ENCODE results near the gene C17orf113.
A peak's percentile ranks its signal among the peaks of the same experiment; 100 is the strongest.

C17orf113 gene

DNA sequence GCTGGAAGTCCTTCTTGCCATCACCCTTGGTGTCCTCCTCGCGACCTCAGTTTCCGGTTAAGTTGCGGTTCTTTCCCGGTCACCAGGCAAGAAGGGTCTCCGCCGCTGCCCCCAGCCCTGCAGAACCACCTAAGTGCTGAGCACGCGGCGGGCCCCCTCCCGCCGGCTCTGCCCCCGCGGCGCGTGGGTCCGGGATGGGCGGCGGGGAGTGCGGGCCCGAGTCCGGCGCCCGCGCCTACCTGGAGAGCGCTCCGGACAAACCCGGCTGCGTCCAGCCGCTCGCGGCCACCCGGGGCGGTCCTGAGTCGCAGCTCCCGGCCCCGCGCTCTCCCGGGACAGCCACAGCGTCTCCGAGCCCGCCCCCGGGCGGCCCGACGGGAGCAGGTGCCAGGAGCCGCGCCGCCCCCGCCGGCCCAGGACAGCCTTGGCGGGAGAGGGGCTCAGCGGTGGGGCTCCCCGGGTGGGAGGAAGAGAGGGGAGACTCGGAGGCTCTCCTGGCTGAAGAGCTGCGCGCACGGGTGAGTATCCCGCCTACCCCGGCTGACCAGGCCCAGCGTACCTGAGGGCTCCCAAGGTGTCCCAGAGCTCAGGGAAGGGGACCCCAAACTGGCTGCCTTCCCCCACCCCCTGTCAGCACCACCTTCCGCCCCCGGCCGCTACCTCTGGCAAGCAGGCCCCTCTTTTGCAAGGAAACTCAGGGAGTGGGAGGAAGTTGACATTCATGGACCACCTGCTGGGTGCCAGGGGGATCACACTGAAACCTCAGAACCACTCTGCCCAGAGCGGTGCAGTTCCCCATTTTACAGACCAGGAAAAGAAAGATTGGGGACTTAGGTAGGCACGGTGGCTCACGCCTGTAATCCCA is 22.2 kb upstream of the C17orf113 start:
- no peak for DNase-seq (ENCODE audit: low read depth)

DNA sequence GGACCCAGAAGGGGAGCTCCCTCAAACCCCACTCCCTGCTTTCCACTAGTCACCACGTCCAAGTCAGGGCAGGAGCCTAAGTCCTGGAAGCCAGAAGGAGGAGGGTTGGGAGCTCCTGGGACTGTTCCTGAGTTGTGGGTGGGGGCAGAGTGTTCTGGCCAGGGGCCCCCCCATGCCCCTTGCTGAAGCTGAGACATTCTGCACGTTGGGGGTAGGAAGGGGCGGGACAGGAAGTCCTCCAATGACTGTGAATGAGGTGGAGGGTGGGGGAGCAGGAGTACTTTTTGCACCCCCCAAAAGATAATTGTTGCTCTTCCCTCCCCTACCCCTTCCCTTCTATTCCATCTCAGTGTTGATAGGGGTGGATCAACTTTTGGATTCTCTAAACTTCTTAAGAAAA is 21.4 kb upstream of the C17orf113 start:
- no peak for DNase-seq (ENCODE audit: low read depth)

DNA sequence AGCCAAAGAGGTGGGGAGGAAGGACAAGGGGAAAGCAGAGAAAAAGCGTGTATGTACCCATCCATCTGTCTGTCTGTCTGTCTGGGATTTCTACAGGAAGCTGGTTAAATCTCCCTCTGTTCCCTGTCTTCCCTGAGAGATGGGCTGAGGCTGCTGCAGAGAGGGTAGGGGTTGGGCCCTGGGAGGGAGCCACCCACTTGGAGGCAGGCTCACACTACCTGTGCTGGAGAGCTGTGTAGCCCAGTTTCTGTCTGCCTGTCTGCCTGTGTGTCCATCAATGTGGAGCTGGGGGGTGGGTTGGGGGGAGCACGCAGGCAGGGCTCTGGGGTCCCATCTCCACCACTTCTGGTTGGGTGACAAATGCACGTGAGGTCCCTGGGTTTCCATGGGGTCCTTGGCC is 18.6 kb upstream of the C17orf113 start:
- DNase-seq (ENCODE audit: low read depth): no peak

DNA sequence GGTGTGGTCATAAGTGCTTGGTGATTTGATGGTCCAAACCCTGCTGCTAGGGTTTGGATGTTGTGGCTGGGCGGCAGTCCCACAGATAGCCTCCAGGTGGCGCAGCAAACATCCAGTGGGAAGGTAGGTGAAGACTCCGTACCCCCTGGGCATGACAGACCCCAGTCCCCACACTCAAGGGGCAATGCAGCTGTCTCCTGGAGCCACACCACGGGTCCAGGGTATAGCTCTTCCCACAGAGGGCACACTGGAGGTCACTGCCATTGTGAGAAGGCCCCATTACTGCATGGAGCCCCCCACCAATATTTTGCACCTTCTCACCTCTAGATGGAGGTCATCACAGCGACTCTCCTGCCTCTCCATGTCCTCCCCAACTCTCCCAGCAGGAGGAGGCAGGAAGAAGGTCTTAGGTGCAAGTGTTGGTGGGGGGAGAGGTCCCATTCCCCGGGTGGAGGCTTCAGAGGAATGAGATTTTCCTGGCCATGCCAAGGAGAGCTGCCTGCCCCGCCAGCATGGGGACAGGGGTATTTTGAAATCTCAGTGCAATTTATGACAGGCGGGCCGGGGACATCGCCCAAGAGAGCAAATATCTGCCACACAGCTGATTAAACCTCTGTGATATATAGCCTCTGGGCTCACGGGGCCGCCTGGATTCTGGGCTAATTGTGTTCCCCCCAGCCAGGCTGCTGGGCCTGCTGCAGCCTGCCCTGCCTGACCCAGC is 17.1 kb upstream of the C17orf113 start:
- peak; percentile 6 for DNase-seq (ENCODE audit: low read depth)

DNA sequence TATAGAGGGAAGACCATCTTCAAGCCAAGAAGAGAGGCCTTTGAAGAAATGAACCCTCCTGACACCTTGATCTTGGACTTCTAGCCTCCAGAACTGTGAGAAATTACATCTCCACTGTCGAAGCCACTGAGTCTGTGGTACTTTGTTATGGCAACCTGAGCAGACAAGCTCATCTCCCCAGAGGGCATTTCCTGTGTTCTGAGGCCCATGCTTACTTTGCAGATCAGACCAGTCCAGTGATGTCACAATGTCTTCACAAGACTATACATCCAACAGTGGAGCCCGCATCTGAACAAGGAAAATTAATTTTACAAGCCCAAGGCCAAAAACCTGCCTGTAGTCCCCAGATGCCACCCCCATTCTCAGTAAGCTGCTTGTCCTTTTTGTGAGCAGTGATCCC is 14.8 kb upstream of the C17orf113 start:
- DNase-seq (ENCODE audit: low read depth): no peak

DNA sequence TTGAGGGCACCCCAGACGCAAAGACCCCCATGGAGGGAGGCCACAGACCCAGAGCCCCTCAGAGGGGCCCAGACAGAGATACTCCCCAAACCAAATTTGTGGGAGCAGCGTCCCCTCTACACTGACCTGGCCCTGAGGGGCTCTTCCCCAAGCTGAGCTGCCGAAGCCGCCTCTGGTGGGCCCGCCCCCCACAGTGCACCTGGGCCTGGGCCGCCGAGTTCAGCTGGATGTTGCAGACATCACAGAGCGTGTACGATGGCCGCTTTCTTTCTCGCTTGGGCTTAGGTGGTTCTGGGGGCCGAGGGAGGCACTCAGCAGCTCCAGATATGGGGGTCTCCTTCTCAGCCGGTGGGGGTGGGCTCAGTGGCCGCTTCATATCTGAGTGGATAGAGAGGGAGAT is 12.3 kb upstream of the C17orf113 start:
- DNase-seq (ENCODE audit: low read depth): no peak

DNA sequence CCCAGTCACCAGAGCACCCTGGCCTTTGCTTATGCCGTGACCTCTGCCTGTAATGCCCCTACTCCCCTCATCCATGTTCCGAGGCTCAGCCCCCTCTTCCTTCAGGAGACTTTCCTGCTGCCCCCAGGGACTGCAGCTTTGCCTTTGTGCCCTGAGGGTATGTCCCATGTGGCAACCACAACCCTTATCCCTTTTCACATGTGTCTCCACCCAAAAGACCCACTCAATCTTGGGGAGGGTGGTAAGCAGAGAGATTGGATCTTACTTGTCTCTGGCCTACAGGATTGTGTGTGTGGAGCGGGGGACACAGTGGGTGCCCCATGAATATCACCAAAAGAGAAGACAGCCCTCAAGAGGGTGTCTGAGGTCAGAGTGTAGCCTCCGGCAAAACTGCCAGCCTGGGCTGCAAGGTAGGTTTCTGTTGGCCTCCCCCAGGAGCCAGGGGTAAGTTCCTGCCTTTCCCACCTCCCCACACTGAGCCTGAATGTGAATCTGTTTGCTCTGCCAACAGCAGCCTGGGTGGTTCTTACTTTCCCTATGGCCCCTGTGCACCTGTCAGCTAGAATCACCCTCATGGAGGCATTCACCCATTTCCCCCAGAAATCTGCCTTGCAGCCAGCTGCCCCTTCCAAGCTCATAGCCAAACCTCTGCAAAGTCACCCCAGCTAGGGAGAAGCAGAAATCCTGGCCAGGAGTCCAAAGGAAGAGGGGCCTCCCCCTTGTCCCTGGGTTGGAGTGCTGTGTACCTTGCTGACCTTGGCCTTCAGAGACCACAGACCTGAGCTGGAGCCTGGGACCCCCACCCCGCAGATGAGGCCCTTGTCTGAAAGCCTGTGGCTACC is 11.5 kb upstream of the C17orf113 start:
- DNase-seq (ENCODE audit: low read depth): no peak

DNA sequence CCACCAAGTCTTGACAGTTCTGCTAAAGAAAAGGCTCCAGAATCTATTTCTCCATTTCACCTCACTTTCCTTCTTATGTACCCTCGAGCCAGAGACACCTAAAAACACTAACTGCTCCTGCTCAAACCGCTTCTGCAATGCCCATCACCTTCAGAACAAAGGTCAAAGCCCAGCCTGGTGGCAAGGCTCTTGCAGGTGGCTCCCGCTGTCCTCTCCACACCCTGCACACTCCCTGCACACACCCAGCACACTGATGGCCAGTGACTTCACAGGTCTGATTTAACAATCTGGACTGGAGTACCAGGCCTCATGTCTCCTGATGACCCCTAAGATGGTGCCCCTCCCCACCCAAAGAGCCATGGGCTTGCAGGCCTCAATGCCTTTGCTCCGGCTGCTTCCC is 9.8 kb upstream of the C17orf113 start:
- no peak for DNase-seq (ENCODE audit: low read depth)

DNA sequence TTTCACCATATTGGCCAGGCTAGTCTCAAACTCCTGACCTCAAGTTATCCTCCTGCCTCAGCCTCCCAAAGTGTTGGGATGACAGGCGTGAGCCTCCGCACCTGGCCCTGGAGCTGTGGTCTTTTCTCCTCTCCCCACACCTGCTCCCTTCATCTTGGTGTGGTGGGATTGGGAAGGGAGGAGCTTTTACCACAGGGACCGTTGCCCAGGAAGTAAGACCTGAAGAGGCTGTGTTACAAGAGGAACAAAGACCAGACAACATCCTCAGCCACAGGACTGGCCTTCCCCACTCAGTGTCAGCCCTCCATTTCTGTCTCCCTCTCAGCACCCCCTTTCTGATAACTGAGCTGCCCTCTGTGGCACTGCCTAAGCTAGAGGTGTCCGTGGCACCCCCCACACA is 9.4 kb upstream of the C17orf113 start:
- no peak for DNase-seq (ENCODE audit: low read depth)

DNA sequence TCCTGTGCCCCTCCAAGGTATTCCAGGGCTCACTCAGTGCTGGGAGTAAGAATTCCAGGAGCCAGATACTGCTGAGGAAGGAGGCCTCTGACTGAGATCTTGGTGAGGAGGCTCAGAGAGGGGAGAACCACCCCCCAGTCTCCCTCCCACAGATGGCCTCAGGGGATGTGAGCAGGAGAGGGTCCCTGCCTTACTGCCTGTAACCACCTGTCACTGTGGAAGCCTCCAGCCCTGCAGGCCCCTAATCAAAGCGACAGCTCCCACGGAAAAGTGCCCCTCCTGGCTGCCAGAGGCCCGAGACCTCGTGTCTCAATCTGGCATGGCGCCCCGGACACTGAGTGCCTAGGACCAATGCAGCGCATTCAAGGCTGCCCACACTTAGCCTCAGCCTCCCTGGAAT is 7.7 kb upstream of the C17orf113 start:
- DNase-seq (ENCODE audit: low read depth): no peak

DNA sequence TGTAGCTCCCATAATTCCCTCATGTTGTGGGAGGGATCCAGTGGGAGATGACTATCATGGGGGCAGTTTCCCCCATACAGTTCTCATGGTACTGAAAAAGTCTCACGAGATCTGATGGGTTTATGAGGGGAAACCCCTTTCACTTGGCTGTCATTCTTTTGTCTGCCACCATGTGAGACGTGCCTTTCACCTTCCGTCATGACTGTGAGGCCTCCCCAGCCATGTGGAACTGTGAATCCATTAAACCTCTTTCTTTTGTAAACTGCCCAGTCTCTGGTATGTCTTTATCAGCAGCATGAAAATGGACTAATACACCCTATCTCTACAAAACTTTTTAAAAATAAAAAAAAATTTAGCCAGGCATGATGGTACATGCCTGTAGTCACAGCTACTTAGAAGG is 6.2 kb upstream of the C17orf113 start:
- no peak for DNase-seq (ENCODE audit: low read depth)

DNA sequence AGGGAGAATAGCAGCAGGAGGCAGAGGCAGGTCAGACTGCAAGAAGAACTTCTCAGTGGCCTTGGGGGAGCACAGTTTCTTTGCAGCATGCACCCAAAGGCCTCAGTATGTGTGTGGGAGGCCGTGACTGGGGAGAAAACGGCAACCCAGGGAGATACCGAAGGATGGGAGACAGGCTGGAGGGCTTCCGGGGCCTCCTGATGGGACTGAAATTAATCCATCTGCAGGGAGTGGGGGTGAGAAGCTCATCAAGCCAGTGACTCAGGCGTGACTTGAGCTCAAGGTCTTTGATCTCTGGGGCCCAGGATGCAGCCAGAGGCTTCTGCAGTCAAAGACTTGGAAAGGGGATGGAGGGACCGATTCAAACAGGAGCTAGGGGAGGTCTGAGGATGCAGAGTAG is 5.1 kb upstream of the C17orf113 start:
- no peak for DNase-seq (ENCODE audit: low read depth)

DNA sequence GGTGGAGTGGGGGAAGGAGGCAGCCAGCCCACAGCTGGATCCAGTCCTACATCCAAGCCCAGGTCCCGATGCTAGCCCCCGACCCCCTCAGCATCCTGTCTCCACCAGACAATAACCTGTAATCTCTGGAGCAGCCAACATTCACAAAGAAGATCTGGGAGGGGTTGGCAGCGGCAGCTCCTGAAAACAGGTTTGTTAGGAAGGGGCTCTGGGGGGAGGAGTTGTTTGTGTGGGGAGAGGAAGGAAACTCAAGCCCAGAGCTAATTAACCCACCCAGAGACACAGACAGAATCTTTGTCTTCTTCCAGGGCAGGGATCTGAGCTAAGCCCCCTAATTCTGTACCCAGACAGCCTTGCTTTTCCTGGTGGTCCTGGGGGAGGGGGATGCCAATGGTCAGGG is 4.6 kb upstream of the C17orf113 start:
- no peak for DNase-seq (ENCODE audit: low read depth)

DNA sequence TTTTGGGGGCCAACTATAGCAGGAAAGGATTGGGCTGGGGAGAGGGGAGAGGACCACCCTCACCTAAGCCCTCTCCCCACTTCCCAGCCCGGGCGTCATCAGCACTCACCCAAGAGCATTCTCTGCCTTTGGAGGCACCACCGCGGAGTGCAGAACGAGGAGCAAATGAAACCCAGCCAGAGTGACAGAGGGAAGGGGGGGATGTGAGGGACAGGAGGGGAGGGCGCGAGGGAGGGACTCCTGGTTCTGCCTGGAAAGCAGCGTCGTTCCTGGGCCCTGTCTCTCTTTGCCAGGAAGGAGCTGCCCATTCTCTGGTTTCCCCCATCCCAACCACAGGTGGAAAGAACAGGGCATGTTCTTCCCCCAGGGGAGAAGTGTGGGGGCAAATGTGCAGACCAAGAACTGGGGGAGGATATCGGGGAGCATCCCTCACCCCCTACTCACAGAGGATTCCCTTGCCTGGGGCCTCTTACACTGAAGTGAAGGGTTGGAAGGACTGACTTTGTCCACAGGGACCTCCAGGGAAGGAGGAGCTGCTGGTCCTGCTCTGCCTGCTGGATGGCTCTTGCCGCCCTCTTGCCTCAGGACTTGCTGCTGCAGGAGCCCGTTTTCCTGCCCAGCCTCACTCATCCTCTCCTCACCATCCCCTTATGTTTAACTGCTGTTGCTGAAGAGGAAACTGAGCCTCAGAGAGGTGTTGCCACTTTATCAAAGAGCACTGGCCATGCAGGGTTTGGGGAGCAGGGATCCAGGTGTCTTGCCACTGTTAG is 3.5 kb upstream of the C17orf113 start:
- DNase-seq (ENCODE audit: low read depth): no peak

DNA sequence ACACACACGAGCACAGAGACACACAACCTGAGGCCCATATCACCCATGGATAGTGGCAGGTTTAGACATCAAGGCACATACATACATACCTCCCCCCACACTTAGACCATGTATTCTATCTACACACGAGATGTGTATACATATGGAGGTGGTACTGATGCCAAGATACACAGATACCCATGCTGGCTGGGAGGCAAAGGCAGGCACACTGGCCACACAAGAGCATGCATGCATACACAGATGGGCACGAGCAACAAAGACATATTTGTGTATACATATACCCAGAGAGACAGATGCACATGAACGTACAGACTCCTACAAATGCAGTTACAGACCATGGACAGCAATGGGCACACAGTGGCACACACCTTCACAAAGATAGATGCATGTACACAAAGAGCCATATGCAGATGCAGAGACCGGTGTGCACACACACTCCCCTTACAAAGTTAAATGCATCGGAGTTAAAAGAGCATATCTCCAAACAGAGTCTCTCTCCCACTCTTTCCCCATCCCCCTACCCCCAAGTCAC is 2.0 kb upstream of the C17orf113 start:
- no peak for DNase-seq (ENCODE audit: low read depth)

DNA sequence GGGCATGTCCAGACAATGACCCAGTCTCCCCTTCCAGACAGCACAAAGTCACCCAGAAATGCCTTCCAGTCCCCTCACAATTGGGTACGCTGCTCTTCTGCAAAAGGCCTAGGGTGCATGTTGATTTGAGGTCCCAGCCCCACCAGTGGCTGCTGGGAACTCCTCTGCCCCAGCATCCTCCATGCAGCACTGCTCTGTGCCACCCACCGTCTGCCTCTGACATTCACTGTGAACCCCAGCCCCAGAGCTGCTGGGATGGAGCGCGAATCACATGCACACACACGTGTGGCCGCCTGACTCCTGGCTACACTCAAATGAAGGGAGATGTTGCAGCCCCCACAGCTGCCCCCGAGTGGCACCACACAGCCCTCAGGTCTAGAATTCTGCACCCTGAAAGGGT is 1.2 kb upstream of the C17orf113 start:
- DNase-seq (ENCODE audit: low read depth): no peak

DNA sequence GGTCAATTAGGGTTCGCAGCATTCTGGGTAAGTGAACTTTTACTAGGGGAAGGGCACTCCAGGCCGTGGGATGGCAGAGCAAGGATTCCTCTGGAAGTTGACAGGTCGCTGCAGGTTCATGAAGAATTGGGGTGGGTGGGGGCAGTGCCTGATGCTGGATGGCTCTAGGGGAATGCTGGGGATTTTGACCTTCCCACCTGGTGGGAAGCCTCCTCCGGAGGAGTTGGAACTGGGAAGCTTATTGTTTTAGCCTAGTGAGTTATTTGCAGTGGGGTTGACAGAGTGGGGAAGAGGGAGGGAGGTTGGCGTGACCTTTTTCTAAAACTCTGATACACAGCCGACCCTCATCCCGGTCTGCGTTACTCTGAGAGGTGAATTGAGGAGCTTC is 606 bp upstream of the C17orf113 start:
- no peak for DNase-seq (ENCODE audit: low read depth)

DNA sequence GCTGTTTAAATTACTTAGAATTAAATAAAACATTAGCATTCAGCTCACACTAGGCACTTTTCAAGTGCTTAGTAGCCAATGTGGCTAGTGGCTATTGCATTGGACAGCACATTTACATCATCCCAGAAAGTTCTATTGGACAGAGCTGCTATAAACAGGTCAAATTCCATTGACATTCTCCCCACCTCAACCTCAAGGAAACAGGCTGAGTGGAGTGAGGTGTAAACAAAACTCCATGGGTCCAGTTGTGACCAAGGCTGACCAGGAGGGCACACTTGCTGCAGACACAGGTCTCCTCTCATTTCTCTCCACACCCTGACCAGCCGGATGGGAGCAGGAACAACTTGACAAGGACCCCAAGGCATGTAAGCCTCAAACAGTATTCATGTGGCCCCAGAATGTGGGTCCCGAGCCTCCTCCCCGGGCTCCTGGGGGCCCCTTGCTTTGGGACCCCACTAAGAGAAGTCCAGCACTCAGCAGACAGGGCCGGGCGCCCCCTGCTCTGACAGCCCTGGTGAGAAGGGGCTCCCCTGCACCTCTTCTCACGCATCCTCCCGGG is 488 bp downstream of the C17orf113 start:
- DNase-seq (ENCODE audit: low read depth): no peak

DNA sequence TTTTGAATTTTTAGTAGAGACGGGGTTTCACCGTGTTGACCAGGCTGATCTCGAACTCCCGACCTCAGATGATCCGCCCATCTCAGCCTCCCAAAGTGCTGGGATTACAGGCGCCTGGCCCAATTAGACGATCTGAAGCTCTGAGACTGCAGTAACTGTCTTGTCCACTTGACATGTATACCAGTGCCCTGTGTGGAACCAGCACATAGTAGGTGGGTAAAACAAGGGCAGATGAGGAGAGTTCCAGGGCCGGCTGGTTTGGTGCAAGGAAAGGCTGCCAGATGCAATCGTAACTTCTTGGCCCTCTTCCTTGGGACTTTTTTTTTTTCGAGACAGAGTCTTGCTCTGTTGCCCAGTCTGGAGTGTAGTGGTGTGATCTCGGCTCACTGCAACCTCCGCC is 3.1 kb downstream of the C17orf113 start:
- no peak for DNase-seq (ENCODE audit: low read depth)

DNA sequence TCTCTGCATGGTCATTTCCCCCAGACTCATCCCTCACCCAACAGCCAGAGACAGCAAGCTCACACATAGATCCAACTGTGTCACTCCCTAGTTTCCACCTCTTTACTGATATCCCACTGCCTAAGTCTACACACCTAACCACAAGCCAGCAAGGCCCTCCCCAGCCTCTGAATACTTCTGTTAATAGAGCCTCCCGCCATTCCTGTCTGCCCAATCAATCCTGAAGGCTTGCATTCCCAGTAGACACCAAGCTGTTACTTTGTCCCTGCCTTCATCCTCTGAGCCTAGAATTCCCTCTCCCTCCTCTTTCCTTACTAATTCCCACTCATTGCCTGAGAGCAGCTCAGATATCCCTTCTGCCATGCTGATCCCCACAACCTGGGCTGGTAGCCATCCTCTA is 4.7 kb downstream of the C17orf113 start:
- no peak for DNase-seq (ENCODE audit: low read depth)

DNA sequence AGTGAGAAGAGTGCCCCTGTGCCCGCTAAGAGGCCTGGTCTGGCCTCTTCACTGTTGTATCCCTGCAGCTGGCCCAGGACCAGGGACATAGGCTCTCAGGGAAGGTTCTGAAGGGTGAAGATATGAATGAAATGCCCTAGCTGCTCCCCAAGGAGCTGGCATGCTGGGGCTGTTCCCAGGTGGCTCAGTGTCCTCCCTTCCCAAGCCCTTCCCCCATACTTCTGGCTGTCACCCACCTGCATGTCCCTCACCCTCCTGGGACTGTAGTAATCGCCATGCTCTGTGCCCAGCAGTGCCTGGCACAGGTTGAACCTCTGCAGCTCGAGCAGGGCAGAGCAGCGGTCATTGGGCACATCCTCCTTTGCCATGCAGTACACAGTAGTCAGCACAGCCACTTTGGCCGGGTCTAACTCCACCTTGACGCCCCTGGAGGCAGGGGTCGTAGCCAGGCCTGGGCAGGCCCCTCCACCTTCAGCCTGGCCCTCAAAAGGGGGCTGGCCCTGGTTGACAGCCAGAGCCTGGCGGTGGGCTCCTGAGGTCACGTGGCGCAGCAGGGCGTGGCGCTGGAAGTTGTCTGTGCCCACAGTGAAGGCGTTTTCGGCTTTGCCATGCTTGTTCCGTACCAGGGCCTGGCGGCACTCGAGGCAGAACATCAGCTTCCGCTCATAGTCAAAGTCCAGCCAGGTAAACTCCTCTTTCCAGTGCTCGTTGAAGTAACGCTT is 7.6 kb downstream of the C17orf113 start:
- no peak for DNase-seq (ENCODE audit: low read depth)
